HG02981 (cell line): ENCODE data around the gene ZNF888.
"Not testable (repeated sequence)": the region's sequence is repeated elsewhere in the genome, so short reads cannot be mapped to it uniquely, and the experiment has no call there.

Source experiments
- ATAC-seq: cut with Tn5 transposase; IDR thresholded peaks from one replicate; pipeline ENCODE4 v1.9.1; 2021; ENCODE audit warnings: mild to moderate bottlenecking, moderate library complexity; ENCODE audit not compliant: unreplicated experiment

The ZNF888 gene

GRCh38 chr19:52922841-52923777 is at the start of gene ZNF888:
Gene ZNF888, minus strand, starts transcription at chr19:52923428. Its CDS starts 5,555 bp downstream, at chr19:52917873.
- peak; percentile 92 for ATAC-seq

GRCh38 chr19:52967772-52968171 is 44.5 kb upstream of the ZNF888 start:
- ATAC-seq: no peak

GRCh38 chr19:52963247-52963618 is 40.0 kb upstream of the ZNF888 start:
- ATAC-seq: no peak

GRCh38 chr19:52962394-52963246 is 39.4 kb upstream of the ZNF888 start, which contains the start of gene ZNF816:
Gene ZNF816, minus strand, starts transcription at chr19:52962881. Its CDS starts 6,792 bp downstream, at chr19:52956089.
- peak; percentile 98 for ATAC-seq

GRCh38 chr19:52961981-52962380 is 38.8 kb upstream of the ZNF888 start:
- ATAC-seq: no peak

- no peak for ATAC-seq
Measured at GRCh38 chr19:52959613-52960295, 36.5 kb upstream of the ZNF888 start.

GRCh38 chr19:52957591-52957990 is 34.4 kb upstream of the ZNF888 start:
- no peak for ATAC-seq

- no peak for ATAC-seq
Measured at GRCh38 chr19:52956917-52957316, 33.7 kb upstream of the ZNF888 start.

- ATAC-seq: no peak
Measured at GRCh38 chr19:52949422-52949821, 26.2 kb upstream of the ZNF888 start.

- ATAC-seq: no peak
Measured at GRCh38 chr19:52948025-52948770, 25.0 kb upstream of the ZNF888 start.

GRCh38 chr19:52946322-52947310 is 23.4 kb upstream of the ZNF888 start:
- ATAC-seq: no peak

GRCh38 chr19:52945652-52946321 is 22.6 kb upstream of the ZNF888 start:
- ATAC-seq: no peak

- not testable (repeated sequence) for ATAC-seq
Measured at GRCh38 chr19:52944703-52945493, 21.7 kb upstream of the ZNF888 start.

- ATAC-seq: no peak
Measured at GRCh38 chr19:52943884-52944643, 20.8 kb upstream of the ZNF888 start.

- no peak for ATAC-seq
Measured at GRCh38 chr19:52943134-52943883, 20.1 kb upstream of the ZNF888 start.
